Coronary artery (tissue), 2 donors: ENCODE results near the gene AHI1.

ENCODE experiments used
- DNase-seq: peaks from one replicate; pipeline ENCODE4 v3.0.0-alpha.2; 2017; ENCODE audit warnings: low spot score
- H3K27ac ChIP-seq, 2 donors: fragments of 200-600 bp; sonication (generic); one replicate each; pipeline ENCODE4 v1.5.1; 2016 to 2019
- H3K4me3 ChIP-seq: fragments of 200-600 bp; sonication (generic); 2 replicates; pipeline ENCODE4 v1.5.1; 2016; ENCODE audit warnings: mild to moderate bottlenecking, moderate library complexity
- CTCF ChIP-seq: fragments of 200-600 bp; sonication (generic); IDR thresholded peaks from one replicate; pipeline ENCODE4 v1.5.1; 2019; ENCODE audit warnings: antibody characterized with exemption

The AHI1 gene

GRCh38 chr6:135534773-135535380 lies 37.3 kb upstream of the AHI1 start:
- Histone ChIP-seq H3K4me3 (no peak overlapping the region), H3K27ac (no peak overlapping the region)
- no peak for DNase-seq
- no peak for TF ChIP-seq CTCF

- Histone ChIP-seq H3K4me3 (no peak overlapping the region), H3K27ac (no peak overlapping the region)
- TF ChIP-seq CTCF, result no peak
- DNase-seq, result no peak
Measured at GRCh38 chr6:135532559-135532958, 35.0 kb upstream of the AHI1 start.

GRCh38 chr6:135531954-135532490 lies 34.5 kb upstream of the AHI1 start:
- no peak for TF ChIP-seq CTCF
- no peak overlapping the region for H3K4me3 ChIP-seq
- no peak for DNase-seq
- H3K27ac ChIP-seq, result no peak overlapping the region

GRCh38 chr6:135530113-135530512 lies 32.6 kb upstream of the AHI1 start:
- no peak overlapping the region for H3K4me3 ChIP-seq
- no peak for DNase-seq
- no peak for TF ChIP-seq CTCF
- H3K27ac ChIP-seq, result no peak overlapping the region

GRCh38 chr6:135527960-135528249 lies 30.4 kb upstream of the AHI1 start:
- TF ChIP-seq CTCF, result no peak
- DNase-seq, result no peak
- H3K27ac ChIP-seq, result no peak overlapping the region

GRCh38 chr6:135527116-135527959 lies 29.8 kb upstream of the AHI1 start:
- DNase-seq, result no peak
- H3K4me3 ChIP-seq, result no peak overlapping the region
- no peak overlapping the region for H3K27ac ChIP-seq
- TF ChIP-seq CTCF, result no peak

More at GRCh38 chr6:135527960-135528249, 30.4 kb upstream of the AHI1 start:
- no peak overlapping the region for H3K4me3 ChIP-seq

GRCh38 chr6:135525594-135525993 lies 28.1 kb upstream of the AHI1 start:
- Histone ChIP-seq H3K4me3 (no peak overlapping the region), H3K27ac (no peak overlapping the region)
- no peak for TF ChIP-seq CTCF
- no peak for DNase-seq
